Measurements from ENCODE around the gene USH1G.

USH1G gene

GRCh38 chr17:74921769-74922168, 1.3 kb downstream of the USH1G start:
- peaks cover 36% of the 10 kb centered on the region for H3K27me3 ChIP-seq (ENCODE audit: insufficient read depth, poor library complexity, severe bottlenecking)
- TF ChIP-seq REST (IDR thresholded peaks at IDR 0.05; ENCODE audit: insufficient replicate concordance, low read depth) (no peak), POLR2AphosphoS5 (IDR thresholded peaks at IDR 0.05; ENCODE audit: low read depth) (no peak), GABPA (IDR thresholded peaks at IDR 0.05; ENCODE audit: low read depth) (no peak), SPI1 (IDR thresholded peaks at IDR 0.05; ENCODE audit: borderline replicate concordance, low read depth) (no peak), CTCF (IDR thresholded peaks at IDR 0.05; ENCODE audit: insufficient read depth, low read length) (no peak)

GRCh38 chr17:74921026-74921681, 1.9 kb downstream of the USH1G start:
- no peak for DNase-seq (ENCODE audit: low read depth in 1 of 2, low spot score in 1 of 2)
- TF ChIP-seq GABPA (IDR thresholded peaks at IDR 0.05; ENCODE audit: low read depth) (no peak), CTCF (IDR thresholded peaks at IDR 0.05; ENCODE audit: insufficient read depth, low read length) (no peak), SPI1 (IDR thresholded peaks at IDR 0.05; ENCODE audit: borderline replicate concordance, low read depth) (no peak), POLR2AphosphoS5 (IDR thresholded peaks at IDR 0.05; ENCODE audit: low read depth) (no peak), REST (IDR thresholded peaks at IDR 0.05; ENCODE audit: insufficient replicate concordance, low read depth) (no peak)
- Histone ChIP-seq H3K27me3 (ENCODE audit: insufficient read depth, poor library complexity, severe bottlenecking) (peaks cover 35% of the 10 kb centered on the region), H3K4me3 (replicated peaks; ENCODE audit: insufficient read depth, low read length) (no peak overlapping the region), H3K27ac (replicated peaks) (no peak overlapping the region)

More at GRCh38 chr17:74921769-74922168, 1.3 kb downstream of the USH1G start:
- Histone ChIP-seq H3K4me3 (replicated peaks; ENCODE audit: insufficient read depth, low read length) (no peak overlapping the region), H3K27ac (replicated peaks) (no peak overlapping the region)
- DNase-seq (ENCODE audit: low read depth in 1 of 2, low spot score in 1 of 2) = no peak

GRCh38 chr17:74920642-74921025, 2.4 kb downstream of the USH1G start:
- Histone ChIP-seq H3K27ac (replicated peaks) (no peak overlapping the region), H3K27me3 (ENCODE audit: insufficient read depth, poor library complexity, severe bottlenecking) (peaks cover 30% of the 10 kb centered on the region), H3K4me3 (replicated peaks; ENCODE audit: insufficient read depth, low read length) (no peak overlapping the region)
- DNase-seq (ENCODE audit: low read depth in 1 of 2, low spot score in 1 of 2) = no peak
- TF ChIP-seq POLR2AphosphoS5 (IDR thresholded peaks at IDR 0.05; ENCODE audit: low read depth) (no peak), REST (IDR thresholded peaks at IDR 0.05; ENCODE audit: insufficient replicate concordance, low read depth) (no peak), SPI1 (IDR thresholded peaks at IDR 0.05; ENCODE audit: borderline replicate concordance, low read depth) (no peak), GABPA (IDR thresholded peaks at IDR 0.05; ENCODE audit: low read depth) (no peak), CTCF (IDR thresholded peaks at IDR 0.05; ENCODE audit: insufficient read depth, low read length) (no peak)
